Heart right ventricle (tissue), 16 donors: ENCODE measurements around the gene PCSK5. TPM values are rescaled to one million over a fixed set of nuclear protein-coding genes. Genes with fewer than 3 reads are reported as not detected.

Experiments
- ATAC-seq, 8 donors: fragments of 200-7000 bp; cut with Tn5 transposase; one replicate each; pipeline ENCODE4 v1.9.1; 2020; ENCODE audit warnings: mild to moderate bottlenecking in 8 of 8, moderate library complexity in 8 of 8, moderate number of reproducible peaks in 1 of 8
- DNase-seq, 2 donors: peaks; one replicate each; pipeline ENCODE4 v3.0.0-alpha.2; 2020
- H3K27ac ChIP-seq, 10 donors: fragments of 200-600 bp; sonication (generic) in 2 of 10; one replicate each; pipeline versions ENCODE4 v1.5.0 to v1.8.0; 2020 to 2022; ENCODE audit warnings: mild to moderate bottlenecking in 3 of 10
- H3K27me3 ChIP-seq, 7 donors: fragments of 200-600 bp; one replicate each; pipeline ENCODE4 v1.8.0; 2021 to 2022; ENCODE audit warnings: mild to moderate bottlenecking in 2 of 7
- H3K36me3 ChIP-seq, 9 donors: fragments of 200-600 bp; sonication (generic) in 1 of 9; one replicate each; pipeline versions ENCODE4 v1.5.0 to v1.8.0; 2020 to 2022; ENCODE audit warnings: mild to moderate bottlenecking in 2 of 9
- H3K4me1 ChIP-seq, 9 donors: fragments of 200-600 bp; sonication (generic) in 1 of 9; one replicate each; pipeline versions ENCODE4 v1.5.0 to v1.8.0; 2020 to 2022; ENCODE audit warnings: mild to moderate bottlenecking in 4 of 9
- H3K4me3 ChIP-seq, 10 donors: fragments of 200-600 bp; sonication (generic) in 2 of 10; one replicate each; pipeline versions ENCODE4 v1.5.0 to v1.8.0; 2020 to 2022; ENCODE audit warnings: mild to moderate bottlenecking in 7 of 10, moderate library complexity in 2 of 10
- H3K9me3 ChIP-seq, 11 donors: fragments of 200-600 bp in 10 of 11; sonication (generic) in 2 of 11; one replicate each; pipeline versions ENCODE4 v1.5.0 to v1.8.0; 2013 to 2022; ENCODE audit warnings: mild to moderate bottlenecking in 2 of 11, control low read depth in 1 of 11, moderate library complexity in 1 of 11
- WGBS, 2 donors: extraction: QIAGEN DNeasy Blood & Tissue Kit; methylation state at CpG; one replicate each; pipeline ENCODE4 v1.1.7; 2013; ENCODE audit warnings: inconsistent platforms in 1 of 2; 5-methylcytosine and 5-hydroxymethylcytosine counted together
- intact Hi-C, 10 donors: fragments of 100-400 bp; cut with DNase I; formaldehyde crosslinking; loops; one replicate each; pipeline versions ENCODE4 v1.11.1 to v1.14.2; 2022
- polyA plus RNA-seq, 2 donors: library from polyadenylated mRNA; stranded (reverse); fragments of 200-250 nt; gene quantifications; one replicate each; pipeline ENCODE4 v1.2.3, GENCODE V29; 2013
- total RNA-seq, 10 donors: library from RNA; stranded (reverse); fragmentation: NEBNext Ultra II Directional in 3 of 10; extraction: Animal tissue kit (Norgen Biotek cat#: 25700) in 3 of 10; gene quantifications; one replicate each; pipeline versions ENCODE4 v1.2.1 to v1.2.4, GENCODE V29; 2021 to 2023
- TF ChIP-seq, protein P1 (sequence below), 9 donors: fragments of 200-600 bp; sonication (generic) in 2 of 9; IDR thresholded peaks; one replicate each; pipeline versions ENCODE4 v1.5.0 to v1.8.0; 2021 to 2022; ENCODE audit warnings: antibody characterized with exemption in 9 of 9, mild to moderate bottlenecking in 5 of 9, moderate library complexity in 1 of 9
- donor health status: Arrhythmogenic right ventricular cardiomyopathy.
- donor health status: ischemic (EF 13 %, LVEDD 7.1; RV severe dilation, severe dysfunction).
- donor health status: healthy with polysubstance abuse.
- donor health status: DM: no; HTN: yes; CAD: no.
- donor health status: DM: no; HTN: no; CAD: no.
- donor health status: ischemic (EF 25% LVEDD 6.9; RV normal size, moderate dysfunction).
- donor health status: ischemic (EF 25% LVEDD 5.7; RV mildly dilated, moderate dysfunction).
- donor health status: healthy.
- donor health status: DM: yes; HTN: yes; CAD: no.
- donor health status: Ischemic cardiomyopathy.
- donor health status: ischemic (EF 35%, LVEDD 5.7; RV mildly dilated, moderate dysfunction).
- donor health status: nonischemic (EF 11% LVEDD 7.7; RV severe dilation, severe dysfunction).
- donor health status: DM: yes; HTN: yes; CAD: no.
- donor health status: PGD.
- donor health status: ischemic (EF 29% LVEDD 5.4; RV normal size, mild dysfunction).
- donor health status: nonischemic (EF 23%, LVEDD 6.1; RV moderate dilation, normal function).

PCSK5 gene
- total and polyA plus RNA-seq, 12 donors: 1.8 to 8.3 (median 5.7) TPM

DNA sequence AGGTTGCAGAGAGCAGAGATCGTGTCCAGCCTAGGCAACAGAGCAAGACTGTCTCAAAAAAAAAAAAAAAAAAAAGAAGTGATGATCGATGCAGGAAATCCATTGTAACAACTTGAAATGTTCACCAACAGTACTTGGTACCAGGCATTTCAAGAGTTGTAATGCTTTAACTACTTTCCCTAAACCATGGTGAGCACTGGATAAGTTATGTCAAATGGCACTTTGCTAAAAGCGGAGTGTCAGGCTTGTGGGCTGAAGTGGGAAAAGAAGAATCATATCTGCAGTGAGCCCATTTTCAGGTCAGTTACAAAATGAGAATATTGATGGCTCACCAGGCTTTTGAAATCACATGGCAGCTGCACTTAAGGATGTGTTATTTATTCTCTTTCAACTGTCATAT, 301.5 kb downstream of the PCSK5 start:
- no peak overlapping the region for H3K4me3 ChIP-seq
- no peaks in the 10 kb centered on the region for H3K27me3 ChIP-seq
- H3K9me3 ChIP-seq: no peaks in the 10 kb centered on the region
- TF ChIP-seq, protein P1, sequence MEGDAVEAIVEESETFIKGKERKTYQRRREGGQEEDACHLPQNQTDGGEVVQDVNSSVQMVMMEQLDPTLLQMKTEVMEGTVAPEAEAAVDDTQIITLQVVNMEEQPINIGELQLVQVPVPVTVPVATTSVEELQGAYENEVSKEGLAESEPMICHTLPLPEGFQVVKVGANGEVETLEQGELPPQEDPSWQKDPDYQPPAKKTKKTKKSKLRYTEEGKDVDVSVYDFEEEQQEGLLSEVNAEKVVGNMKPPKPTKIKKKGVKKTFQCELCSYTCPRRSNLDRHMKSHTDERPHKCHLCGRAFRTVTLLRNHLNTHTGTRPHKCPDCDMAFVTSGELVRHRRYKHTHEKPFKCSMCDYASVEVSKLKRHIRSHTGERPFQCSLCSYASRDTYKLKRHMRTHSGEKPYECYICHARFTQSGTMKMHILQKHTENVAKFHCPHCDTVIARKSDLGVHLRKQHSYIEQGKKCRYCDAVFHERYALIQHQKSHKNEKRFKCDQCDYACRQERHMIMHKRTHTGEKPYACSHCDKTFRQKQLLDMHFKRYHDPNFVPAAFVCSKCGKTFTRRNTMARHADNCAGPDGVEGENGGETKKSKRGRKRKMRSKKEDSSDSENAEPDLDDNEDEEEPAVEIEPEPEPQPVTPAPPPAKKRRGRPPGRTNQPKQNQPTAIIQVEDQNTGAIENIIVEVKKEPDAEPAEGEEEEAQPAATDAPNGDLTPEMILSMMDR (IDR thresholded peaks at IDR 0.05): no peak
- WGBS, 2 donors: 96 to 98% methylated on average over 3 of the region's 3 CpGs
- ATAC-seq: no peak
- peaks cover 0 to 59% (median 10%) of the 10 kb centered on the region in 9 donors for H3K36me3 ChIP-seq
- H3K4me1 ChIP-seq: no peaks in the 10 kb centered on the region
- H3K27ac ChIP-seq: no peak overlapping the region
- DNase-seq: no peak
- intact Hi-C loops: no loop called here

DNA sequence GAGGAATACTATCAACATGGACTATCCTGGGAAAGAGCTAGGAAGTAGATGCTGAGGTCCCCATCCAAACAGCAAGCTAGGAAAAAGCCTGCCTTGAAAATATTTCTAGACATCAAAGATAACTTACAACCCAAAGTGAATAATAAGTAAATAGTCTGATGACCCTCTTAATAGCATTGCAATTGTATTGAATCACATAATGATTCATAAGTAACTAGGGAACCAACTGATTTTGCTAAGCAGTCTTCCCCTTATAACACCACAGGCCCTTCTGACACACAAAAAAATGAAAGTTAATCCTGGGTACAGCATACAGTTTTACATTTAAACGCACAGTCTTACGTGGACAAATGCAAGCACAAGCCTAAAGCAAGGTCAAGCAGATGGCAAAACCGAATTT, 304.4 kb downstream of the PCSK5 start:
- H3K4me3 ChIP-seq: no peak overlapping the region
- ATAC-seq (no peak), DNase-seq (no peak)
- no peak overlapping the region for H3K27ac ChIP-seq
- no peaks in the 10 kb centered on the region for H3K9me3 ChIP-seq
- TF ChIP-seq, protein P1 (IDR thresholded peaks at IDR 0.05): no peak
- H3K36me3 ChIP-seq: peaks cover 0 to 47% (median 0%) of the 10 kb centered on the region in 9 donors
- 95 to 96% methylated on average over 3 of the region's 3 CpGs for WGBS, 2 donors
- no peaks in the 10 kb centered on the region for H3K27me3 ChIP-seq
- H3K4me1 ChIP-seq: no peaks in the 10 kb centered on the region
- intact Hi-C loops: no loop called here

DNA sequence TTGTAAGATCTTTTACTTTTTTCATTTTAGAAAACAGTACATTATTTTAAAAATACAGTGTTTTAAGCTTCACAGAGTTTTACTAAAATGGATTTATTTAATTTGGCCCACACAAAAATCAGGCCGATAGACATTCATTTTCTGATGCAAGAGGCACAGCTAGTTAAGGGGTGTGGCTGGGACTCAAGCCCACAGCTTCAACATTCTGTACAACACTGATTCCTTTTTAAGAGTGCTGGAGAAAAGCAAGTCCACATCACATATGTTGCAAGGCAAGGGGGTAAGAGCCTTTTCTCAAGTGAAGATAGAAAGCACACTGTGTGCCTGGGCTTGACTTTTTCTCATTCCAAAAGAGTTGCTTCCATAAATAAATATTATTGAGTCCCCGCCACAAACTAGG, 307.9 kb downstream of the PCSK5 start:
- H3K9me3 ChIP-seq: no peaks in the 10 kb centered on the region
- TF ChIP-seq, protein P1 (IDR thresholded peaks at IDR 0.05): no peak
- no peak overlapping the region for H3K4me3 ChIP-seq
- H3K36me3 ChIP-seq: peaks cover 0 to 16% (median 0%) of the 10 kb centered on the region in 9 donors
- ATAC-seq: peak in 3 of 8 donors; percentile 22 to 71 (median 49)
- intact Hi-C loops: no loop called here
- H3K27me3 ChIP-seq: no peaks in the 10 kb centered on the region
- no peak overlapping the region for H3K27ac ChIP-seq
- DNase-seq: no peak
- WGBS, 2 donors: 70 to 76% methylated on average over 2 of the region's 2 CpGs
- no peaks in the 10 kb centered on the region for H3K4me1 ChIP-seq

DNA sequence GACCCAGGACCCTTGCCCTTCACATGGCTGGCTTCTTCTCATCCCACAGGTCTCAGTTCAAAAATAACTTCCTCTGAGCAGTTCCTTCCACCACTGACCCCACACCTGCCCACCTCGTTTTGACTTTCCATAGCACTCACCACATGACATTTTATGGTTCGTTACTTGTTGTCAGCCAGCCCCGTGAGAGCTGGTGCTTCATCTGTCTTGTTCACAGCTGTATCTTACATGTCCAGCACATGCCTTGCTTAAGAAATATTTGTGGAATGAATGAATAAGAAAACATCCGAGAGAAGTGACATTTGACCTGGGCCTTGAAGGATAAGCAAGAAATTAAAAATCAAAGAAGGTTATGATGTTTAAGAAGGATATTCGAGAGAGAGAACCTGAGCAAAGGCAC, 309.8 kb downstream of the PCSK5 start:
- intact Hi-C loops: no loop called here
- DNase-seq (no peak), ATAC-seq (no peak)
- Histone ChIP-seq H3K27ac (no peak overlapping the region), H3K27me3 (no peaks in the 10 kb centered on the region), H3K4me1 (no peaks in the 10 kb centered on the region), H3K36me3 (peaks cover 0 to under 1% (median 0%) of the 10 kb centered on the region in 9 donors), H3K9me3 (no peaks in the 10 kb centered on the region), H3K4me3 (no peak overlapping the region)
- TF ChIP-seq, protein P1 (IDR thresholded peaks at IDR 0.05): no peak
- WGBS, 2 donors: 60 to 71% methylated on average over 5 of the region's 5 CpGs
